Measurements from ENCODE around the gene GULP1. TPM values are rescaled to one million over a fixed set of nuclear protein-coding genes. Genes with fewer than 3 reads are reported as not detected.
"Not testable (repeated sequence)": the region's sequence is repeated elsewhere in the genome, so short reads cannot be mapped to it uniquely, and the experiment has no call there.

The GULP1 gene
- total RNA-seq, 1 experiment from 2014 or later, result 32.9 TPM

- no peak for DNase-seq (ENCODE audit: low read depth)
Measured at GRCh38 chr2:188526701-188527100, 235.0 kb downstream of the GULP1 start.

DNA sequence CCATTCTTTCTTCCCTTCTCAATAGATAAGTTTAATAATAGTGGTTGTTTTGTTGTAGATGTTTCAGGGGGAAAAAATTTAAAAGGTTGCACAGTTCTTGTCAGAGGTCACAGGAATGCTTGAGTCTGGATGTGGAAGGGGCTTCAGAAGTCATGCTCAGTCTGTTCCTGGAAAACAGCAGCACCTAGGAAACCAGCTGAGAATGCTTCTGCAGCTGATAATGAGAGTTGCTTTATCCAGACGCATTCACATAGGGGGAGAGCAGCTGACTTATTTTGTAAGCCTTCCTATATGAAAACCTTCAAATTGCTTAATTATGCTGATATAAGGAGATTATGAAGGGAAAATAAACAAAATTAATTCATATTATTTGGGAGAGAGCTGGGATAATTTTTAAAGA, 235.5 kb downstream of the GULP1 start:
- DNase-seq (ENCODE audit: low read depth), result peak; percentile 28

DNA sequence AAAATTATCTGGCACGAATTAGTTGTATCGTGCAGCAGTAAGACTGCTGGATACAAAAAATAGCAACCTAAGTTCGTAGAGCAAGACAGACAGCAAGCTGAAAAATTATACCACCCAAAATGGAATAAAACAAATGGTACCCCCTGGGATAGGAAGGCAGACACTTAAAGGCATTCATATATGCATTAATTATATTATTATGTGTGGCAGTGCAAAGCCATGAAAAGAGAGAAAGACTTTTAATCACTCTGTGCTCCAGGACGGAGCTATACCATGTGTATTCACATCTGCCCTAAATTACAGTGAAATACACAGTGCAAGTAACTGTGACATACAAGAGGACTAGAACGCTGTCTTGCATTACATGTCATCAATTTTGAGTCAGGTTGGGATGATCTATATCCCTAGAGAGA, 235.9 kb downstream of the GULP1 start:
- no peak for DNase-seq (ENCODE audit: low read depth)

GRCh38 chr2:188529710-188530109, 238.0 kb downstream of the GULP1 start:
- no peak for DNase-seq (ENCODE audit: low read depth)

DNA sequence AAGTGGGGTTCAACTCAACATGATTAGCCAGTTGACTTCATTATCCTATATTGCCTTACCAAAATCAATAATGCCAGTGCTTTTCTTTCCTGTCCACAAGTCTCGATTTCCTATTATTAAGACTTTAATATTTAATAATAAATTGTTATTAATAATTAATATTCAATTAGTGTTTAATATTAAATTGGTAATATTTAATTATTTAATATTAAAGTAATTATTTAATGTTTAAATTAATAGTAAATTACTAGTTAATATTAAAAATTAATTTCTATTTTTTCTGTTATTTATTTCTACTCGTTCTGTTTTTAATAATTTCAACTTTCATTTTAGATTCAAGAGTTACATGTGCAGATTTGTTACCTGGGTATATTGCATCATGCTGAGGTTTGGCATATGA, 243.2 kb downstream of the GULP1 start:
- DNase-seq (ENCODE audit: low read depth), result no peak

DNA sequence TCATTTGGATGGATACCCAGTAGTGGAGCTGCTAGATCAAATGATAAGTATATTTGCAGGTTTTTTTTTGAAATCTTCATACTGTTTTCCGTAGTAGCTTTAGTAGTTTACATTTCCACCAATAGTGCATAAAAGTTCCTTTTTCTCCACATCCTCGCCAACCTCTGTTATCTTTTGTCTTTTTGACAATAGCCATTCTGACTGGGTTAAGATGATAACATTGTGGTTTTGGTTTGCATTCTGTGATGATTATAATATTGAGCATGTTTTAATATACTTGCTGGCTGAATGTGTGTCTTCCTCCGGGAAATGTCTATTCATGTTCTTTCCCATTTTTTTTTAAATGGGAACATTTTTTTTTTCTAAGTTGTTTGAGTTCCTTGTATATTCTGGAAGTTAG, 260.0 kb downstream of the GULP1 start:
- DNase-seq (ENCODE audit: low read depth), result peak; percentile 28

DNA sequence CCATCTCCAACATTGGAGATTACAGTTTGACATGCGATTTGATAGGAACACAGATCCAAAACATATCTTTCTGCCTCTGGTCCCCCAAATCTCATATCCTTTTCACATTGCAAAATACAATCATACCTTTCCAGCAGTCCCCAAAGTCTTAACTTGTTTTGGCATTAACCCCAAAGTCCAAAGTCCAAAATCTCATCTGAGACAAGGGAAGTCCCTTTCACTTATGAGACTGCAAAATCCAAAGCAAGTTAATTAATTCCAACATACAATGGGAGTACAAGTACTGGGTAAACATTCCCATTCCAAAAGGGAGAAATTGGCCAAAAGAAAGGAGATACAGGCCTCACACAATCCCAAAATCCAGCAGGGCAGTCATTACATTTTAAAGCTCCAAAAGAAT, 265.4 kb downstream of the GULP1 start:
- DNase-seq (ENCODE audit: low read depth), result no peak

DNA sequence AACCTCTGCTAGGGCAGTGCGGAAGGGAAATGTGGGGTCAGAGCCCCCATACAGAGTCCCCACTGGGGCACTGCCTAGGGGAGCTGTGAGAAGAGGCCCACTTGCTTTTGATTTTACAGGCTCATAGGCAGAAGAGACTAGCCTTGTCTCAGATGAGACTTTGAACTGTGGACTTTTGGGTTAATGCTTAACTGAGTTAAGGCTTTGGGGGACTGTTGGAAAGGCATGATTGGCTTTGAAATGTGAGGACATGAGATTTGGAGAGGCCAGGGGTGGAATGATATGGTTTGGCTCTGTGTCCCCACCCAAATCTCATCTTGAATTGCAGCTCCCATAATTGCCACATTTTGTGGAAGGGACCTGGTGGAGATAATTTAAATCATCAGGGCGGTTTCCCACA, 267.8 kb downstream of the GULP1 start:
- DNase-seq (ENCODE audit: low read depth), result not testable (repeated sequence)

- no peak for DNase-seq (ENCODE audit: low read depth)
Measured at GRCh38 chr2:188561473-188561979, 269.9 kb downstream of the GULP1 start.

- DNase-seq (ENCODE audit: low read depth), result peak; percentile 53
Measured at GRCh38 chr2:188569431-188570165, 277.9 kb downstream of the GULP1 start.

GRCh38 chr2:188570370-188570769, 278.7 kb downstream of the GULP1 start:
- DNase-seq (ENCODE audit: low read depth), result no peak

GRCh38 chr2:188571543-188572303, 280.0 kb downstream of the GULP1 start:
- no peak for DNase-seq (ENCODE audit: low read depth)

DNA sequence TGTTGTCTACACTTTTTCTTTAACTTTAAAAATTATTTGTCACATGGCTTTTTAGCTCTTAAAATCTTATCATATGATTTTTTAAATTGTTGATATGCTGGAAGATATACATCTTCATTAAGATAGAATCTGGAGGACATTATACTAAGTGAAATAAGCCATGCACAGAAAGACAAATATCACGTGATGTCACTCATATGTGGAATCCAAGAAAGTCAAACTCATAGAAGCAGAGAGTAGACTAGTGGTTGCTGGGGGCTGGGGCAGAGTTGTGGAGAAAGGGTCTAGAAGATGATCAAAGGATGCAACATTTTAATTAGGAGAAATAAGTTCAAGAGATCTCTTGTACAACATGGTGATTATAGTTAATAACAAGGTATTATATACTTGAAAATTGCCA, 280.9 kb downstream of the GULP1 start:
- no peak for DNase-seq (ENCODE audit: low read depth)

GRCh38 chr2:188573453-188573852, 281.8 kb downstream of the GULP1 start:
- DNase-seq (ENCODE audit: low read depth), result peak; percentile 83

- no peak for DNase-seq (ENCODE audit: low read depth)
Measured at GRCh38 chr2:188576006-188576405, 284.3 kb downstream of the GULP1 start.

DNA sequence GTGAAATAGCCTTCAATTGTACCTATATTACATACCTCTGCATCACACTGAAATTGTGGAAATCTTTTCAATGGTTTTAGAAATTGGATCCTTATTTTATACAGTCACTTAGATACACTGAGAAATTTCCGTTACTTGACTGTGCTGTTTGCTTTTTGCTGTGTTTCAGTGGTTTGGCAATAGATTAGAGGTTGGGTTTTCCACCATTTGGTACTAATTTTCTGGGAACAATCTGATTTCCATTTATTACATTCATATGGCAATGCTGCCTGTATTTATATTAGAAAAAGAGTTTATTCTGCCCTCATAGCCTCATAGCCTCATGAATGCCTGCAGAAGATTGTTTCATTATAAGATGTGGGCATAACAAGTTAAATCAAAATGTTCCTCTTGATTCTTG, 285.0 kb downstream of the GULP1 start:
- no peak for DNase-seq (ENCODE audit: low read depth)

GRCh38 chr2:188577231-188577630, 285.6 kb downstream of the GULP1 start:
- DNase-seq (ENCODE audit: low read depth), result no peak

- no peak for DNase-seq (ENCODE audit: low read depth)
Measured at GRCh38 chr2:188580738-188581137, 289.1 kb downstream of the GULP1 start.

GRCh38 chr2:188582211-188582610, 290.5 kb downstream of the GULP1 start:
- peak; percentile 79 for DNase-seq (ENCODE audit: low read depth)

GRCh38 chr2:188588235-188588634, 296.6 kb downstream of the GULP1 start:
- DNase-seq (ENCODE audit: low read depth), result no peak

DNA sequence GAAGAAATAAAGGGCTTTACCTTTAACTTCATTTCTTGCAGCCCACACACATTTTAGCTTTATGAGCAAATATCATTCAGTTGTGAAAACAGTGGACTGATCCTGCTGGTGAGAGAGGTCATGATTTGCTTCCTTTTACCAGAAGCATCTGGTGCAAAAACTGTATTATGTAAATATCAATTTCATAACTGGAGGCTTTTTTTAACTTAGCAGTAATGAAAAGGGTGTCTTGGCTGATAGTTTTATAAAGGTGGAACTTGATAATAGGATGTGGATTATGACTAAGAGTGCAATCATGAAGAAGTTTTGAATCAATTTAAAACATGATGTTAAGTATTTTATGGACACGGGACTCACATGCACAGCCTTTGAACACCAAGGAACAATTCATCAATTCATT, 304.4 kb downstream of the GULP1 start:
- peak; percentile 81 for DNase-seq (ENCODE audit: low read depth)

- no peak for DNase-seq (ENCODE audit: low read depth)
Measured at GRCh38 chr2:188598551-188598950, 306.9 kb downstream of the GULP1 start.

GRCh38 chr2:188599140-188599539, 307.5 kb downstream of the GULP1 start:
- DNase-seq (ENCODE audit: low read depth), result no peak
